ENCODE data around the gene ZBTB20. TPM values are rescaled to one million over a fixed set of nuclear protein-coding genes. Genes with fewer than 3 reads are reported as not detected.

ZBTB20 gene
- total and polyA plus RNA-seq, 12 donors = 0.57 to 105 (median 86.8) TPM

GRCh38 chr3:114293838-114294535 is 853.1 kb downstream of the ZBTB20 start, which contains the start of gene TIGIT:
TSS of gene TIGIT (plus strand) at chr3:114294028. CDS start at chr3:114294062, 34 bp downstream.
- DNase-seq (no peak), ATAC-seq (no peak)
- Histone ChIP-seq H3K4me3 (peak within 1 kb of the TSS in 1 of 10 donors; percentile 26), H3K9me3 (no peaks in the 10 kb centered on the region), H3K36me3 (no peaks in the 10 kb centered on the region), H3K27ac (peak within 1 kb of the TSS in 1 of 10 donors; percentile 82), H3K4me1 (peaks cover 0 to 9% (median 0%) of the 10 kb centered on the region in 9 donors), H3K27me3 (no peaks in the 10 kb centered on the region)
- intact Hi-C loops (cut with DNase I) = loop anchor here in 5 of 10 donors (5.0 to 10.0 kb wide), 2 partner anchors 137 to 139 kb away; no protein-coding TSS in a partner anchor
- WGBS, 2 donors = 94 to 98% methylated on average over 7 of the region's 7 CpGs
- TF ChIP-seq CTCF (IDR thresholded peaks at IDR 0.05) = no peak

GRCh38 chr3:114290911-114291901 is 855.9 kb downstream of the ZBTB20 start:
- intact Hi-C loops (cut with DNase I) = loop anchor here in 5 of 10 donors (5.0 to 10.0 kb wide), 2 partner anchors 134 to 136 kb away; no protein-coding TSS in a partner anchor
- H3K9me3 ChIP-seq = no peaks in the 10 kb centered on the region
- TF ChIP-seq CTCF (IDR thresholded peaks at IDR 0.05) = peak; percentile 53 to 92 (median 70)
- 53 to 56% methylated on average over 22 to 23 of the region's 23 CpGs for WGBS, 2 donors
- no peaks in the 10 kb centered on the region for H3K27me3 ChIP-seq
- ATAC-seq = peak; percentile 38 to 69 (median 52)
- H3K27ac ChIP-seq = peak overlapping the region in 1 of 10 donors; percentile 82
- H3K4me1 ChIP-seq = peaks cover 0 to 9% (median 0%) of the 10 kb centered on the region in 9 donors
- peak overlapping the region in 1 of 10 donors; percentile 22 for H3K4me3 ChIP-seq
- DNase-seq = peak; percentile 34 to 61
- H3K36me3 ChIP-seq = no peaks in the 10 kb centered on the region

- Histone ChIP-seq H3K9me3 (peaks cover 0 to 3% (median 0%) of the 10 kb centered on the region in 11 donors), H3K4me3 (no peak overlapping the region), H3K36me3 (no peaks in the 10 kb centered on the region), H3K4me1 (peaks cover 0 to 3% (median 0%) of the 10 kb centered on the region in 9 donors), H3K27ac (peak overlapping the region in 1 of 10 donors; percentile 68), H3K27me3 (no peaks in the 10 kb centered on the region)
- WGBS, 2 donors = 90 to 91% methylated on average over 2 of the region's 2 CpGs
- intact Hi-C loops (cut with DNase I) = no loop called here
- TF ChIP-seq CTCF (IDR thresholded peaks at IDR 0.05) = no peak
- ATAC-seq (no peak), DNase-seq (no peak)
These were observed 860.8 kb downstream of the ZBTB20 start for GRCh38 chr3:114286266-114286665.

DNA sequence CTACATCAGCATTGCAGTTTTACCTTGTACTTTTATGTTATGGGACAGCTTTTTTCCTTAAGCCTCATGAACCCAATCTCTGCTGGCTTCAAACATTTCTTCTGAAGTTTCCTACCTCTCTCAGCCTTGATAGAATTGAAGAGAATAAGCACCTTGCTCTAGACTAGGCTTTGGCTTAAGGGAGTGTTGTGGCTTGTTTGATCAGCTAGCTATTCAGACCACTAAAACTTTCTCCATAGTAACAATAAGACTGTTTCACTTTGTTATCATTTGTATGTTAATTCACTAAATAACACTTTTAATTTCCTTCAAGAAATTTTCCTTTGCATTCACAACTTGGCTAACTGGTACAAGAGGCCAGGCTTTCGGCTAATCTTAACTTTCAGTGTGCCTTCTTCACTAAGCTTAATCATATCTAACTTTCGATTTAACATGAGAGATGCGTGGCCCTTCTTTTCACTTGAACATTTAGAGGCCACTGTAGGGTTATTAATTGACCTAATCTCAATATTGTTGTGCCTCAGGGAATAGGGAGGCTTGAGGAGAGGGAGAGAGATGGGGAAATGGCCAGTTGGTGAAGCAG is 861.3 kb downstream of the ZBTB20 start:
- Histone ChIP-seq H3K27ac (peak overlapping the region in 1 of 10 donors; percentile 68), H3K9me3 (peaks cover 0 to 3% (median 0%) of the 10 kb centered on the region in 11 donors), H3K27me3 (no peaks in the 10 kb centered on the region), H3K36me3 (no peaks in the 10 kb centered on the region), H3K4me1 (no peaks in the 10 kb centered on the region), H3K4me3 (no peak overlapping the region)
- no peak for TF ChIP-seq CTCF (IDR thresholded peaks at IDR 0.05)
- WGBS, 2 donors = 90% methylated on average over 3 of the region's 3 CpGs
- no peak for ATAC-seq
- DNase-seq = no peak
- intact Hi-C loops (cut with DNase I) = no loop called here

Data from heart right ventricle (tissue), 16 donors.